ENCODE measurements around the gene DNAH8.

- TF ChIP-seq CTCF (IDR thresholded peaks at IDR 0.05; ENCODE audit: extremely low read depth in 1 of 2, insufficient read depth in 1 of 2, low read depth in 1 of 2, low read length in 2 of 2) (no peak), POLR2A (IDR thresholded peaks at IDR 0.05; ENCODE audit: low read depth, low read length) (no peak), POLR2AphosphoS5 (IDR thresholded peaks at IDR 0.05; ENCODE audit: insufficient read depth, low read depth, low read length) (no peak), EZH2 (IDR thresholded peaks at IDR 0.05; ENCODE audit: borderline replicate concordance, low read depth, low read length, severe bottlenecking) (no peak)
These were observed 23.1 kb downstream of the DNAH8 start for GRCh38 chr6:38738261-38738660.
